Esophagus squamous epithelium (tissue), 5 donors: ENCODE measurements around the gene ATP2B3. TPM values are rescaled to one million over a fixed set of nuclear protein-coding genes. Genes with fewer than 3 reads are reported as not detected.

Experiments used
- DNase-seq: peaks from one replicate; lab custom pipeline; 2025; lab: John Stamatoyannopoulos, UW
- H3K27ac ChIP-seq, 4 donors: fragments of 200-600 bp; sonication (generic); one replicate each; pipeline ENCODE4 v1.5.1; 2016 to 2019; ENCODE audit warnings: mild to moderate bottlenecking in 1 of 4
- H3K27me3 ChIP-seq, 4 donors: fragments of 200-600 bp; sonication (generic); 1 replicate in 3 of 4; 2 replicates in 1 of 4; pipeline versions ENCODE4 v1.5.1 to v1.6.0; 2017 to 2021; ENCODE audit warnings: antibody characterized with exemption in 1 of 4
- H3K36me3 ChIP-seq, 3 donors: fragments of 200-600 bp; sonication (generic); one replicate each; pipeline ENCODE4 v1.5.1; 2016 to 2019
- H3K4me1 ChIP-seq, 3 donors: fragments of 200-600 bp; sonication (generic); one replicate each; pipeline ENCODE4 v1.5.1; 2017 to 2019
- H3K4me3 ChIP-seq, 4 donors: fragments of 200-600 bp; sonication (generic); 1 replicate in 3 of 4; 2 replicates in 1 of 4; pipeline ENCODE4 v1.5.1; 2016 to 2019; ENCODE audit warnings: mild to moderate bottlenecking in 2 of 4, moderate library complexity in 1 of 4
- H3K9me3 ChIP-seq, 3 donors: fragments of 200-600 bp; sonication (generic); one replicate each; pipeline ENCODE4 v1.5.1; 2016 to 2019
- CTCF ChIP-seq, 6 experiments: fragments of 450-650 bp in 4 of 6; fragments of 200-600 bp in 2 of 6; sonication (generic) in 2 of 6; IDR thresholded peaks; one replicate each; pipeline ENCODE4 v1.5.1; 2016 to 2019; ENCODE audit warnings: antibody characterized with exemption in 6 of 6, mild to moderate bottlenecking in 4 of 6, moderate library complexity in 4 of 6
- POLR2A ChIP-seq, 4 donors: fragments of 450-650 bp; IDR thresholded peaks; one replicate each; pipeline ENCODE4 v1.6.1; 2017; ENCODE audit warnings: antibody characterized with exemption in 4 of 4, mild to moderate bottlenecking in 4 of 4, moderate library complexity in 3 of 4
- whole genome bisulfite sequencing, 2 donors: methylation state at CpG; one replicate each; pipeline ENCODE4 v1.1.5; 2018; 5-methylcytosine and 5-hydroxymethylcytosine counted together
- intact Hi-C: fragments of 100-400 bp; cut with DNase I; formaldehyde crosslinking; loops from one replicate; pipeline ENCODE4 v1.15.0; 2022
- total RNA-seq, 4 donors: library from RNA; depleted of rRNA; stranded (reverse); fragments of >200 nt; gene quantifications; one replicate each; pipeline ENCODE4 v1.1.0, GENCODE V29; 2016
- donor health status: DM: yes; HTN: yes; CAD: no.

Gene ATP2B3
- total RNA-seq, 4 donors from 2014 or later = not detected

GRCh38 chrX:153512501-153512893 lies 4.9 kb upstream of the ATP2B3 start:
- no peaks in the 10 kb centered on the region for H3K36me3 ChIP-seq
- H3K27me3 ChIP-seq = peaks cover 0 to 23% (median 0%) of the 10 kb centered on the region in 4 donors
- no peak for TF ChIP-seq POLR2A (IDR thresholded peaks at IDR 0.05)
- no peak for DNase-seq
- H3K4me3 ChIP-seq = no peak overlapping the region
- peaks cover 0 to 10% (median 2%) of the 10 kb centered on the region in 3 donors for H3K4me1 ChIP-seq
- 51 to 59% methylated on average over 2 to 3 of the region's 3 CpGs for WGBS, 2 donors
- intact Hi-C loops = no loop called here
- no peak overlapping the region for H3K27ac ChIP-seq
- no peaks in the 10 kb centered on the region for H3K9me3 ChIP-seq

- no peak overlapping the region for H3K27ac ChIP-seq
Observed at GRCh38 chrX:153513265-153513664, 4.2 kb upstream of the ATP2B3 start.

GRCh38 chrX:153514259-153514658 lies 3.2 kb upstream of the ATP2B3 start:
- peaks cover 0 to 16% (median 3%) of the 10 kb centered on the region in 3 donors for H3K4me1 ChIP-seq
- H3K9me3 ChIP-seq = no peaks in the 10 kb centered on the region
- H3K36me3 ChIP-seq = no peaks in the 10 kb centered on the region
- 87% methylated on average over 7 of the region's 9 CpGs; no CpG with 5 or more reads in 1 of the 2 donors for WGBS, 2 donors
- no peak overlapping the region for H3K27ac ChIP-seq
- H3K4me3 ChIP-seq = no peak overlapping the region
- no peak for TF ChIP-seq CTCF (IDR thresholded peaks at IDR 0.05)
- TF ChIP-seq POLR2A (IDR thresholded peaks at IDR 0.05) = no peak
- no peak for DNase-seq
- peaks cover 0 to 41% (median 8%) of the 10 kb centered on the region in 4 donors for H3K27me3 ChIP-seq
- intact Hi-C loops = no loop called here

More at GRCh38 chrX:153513265-153513664, 4.2 kb upstream of the ATP2B3 start:
- Histone ChIP-seq H3K4me3 (no peak overlapping the region), H3K27me3 (peaks cover 0 to 31% (median 2%) of the 10 kb centered on the region in 4 donors), H3K4me1 (peaks cover 0 to 13% (median 3%) of the 10 kb centered on the region in 3 donors), H3K9me3 (no peaks in the 10 kb centered on the region), H3K36me3 (no peaks in the 10 kb centered on the region)
- intact Hi-C loops = no loop called here
- 69% methylated on average over 4 to 5 of the region's 5 CpGs for WGBS, 2 donors
- DNase-seq = no peak
- TF ChIP-seq POLR2A (IDR thresholded peaks at IDR 0.05) = no peak
- TF ChIP-seq CTCF (IDR thresholded peaks at IDR 0.05) = no peak

- TF ChIP-seq POLR2A (IDR thresholded peaks at IDR 0.05) (no peak), CTCF (IDR thresholded peaks at IDR 0.05) (no peak)
- Histone ChIP-seq H3K27ac (no peak overlapping the region), H3K36me3 (no peaks in the 10 kb centered on the region), H3K4me1 (peaks cover 0 to 20% (median 3%) of the 10 kb centered on the region in 3 donors), H3K9me3 (no peaks in the 10 kb centered on the region), H3K4me3 (no peak overlapping the region), H3K27me3 (peaks cover 0 to 53% (median 12%) of the 10 kb centered on the region in 4 donors)
- intact Hi-C loops = no loop called here
- WGBS, 2 donors = 58 to 100% methylated on average over 1 to 2 of the region's 8 CpGs
- no peak for DNase-seq
Observed at GRCh38 chrX:153515435-153515834, 2.0 kb upstream of the ATP2B3 start.

- Histone ChIP-seq H3K4me1 (peaks cover 0 to 26% (median 3%) of the 10 kb centered on the region in 3 donors), H3K9me3 (no peaks in the 10 kb centered on the region), H3K36me3 (no peaks in the 10 kb centered on the region), H3K27me3 (peaks cover 0 to 59% (median 12%) of the 10 kb centered on the region in 4 donors), H3K4me3 (no peak overlapping the region), H3K27ac (no peak overlapping the region)
- intact Hi-C loops = no loop called here
- WGBS, 2 donors = 27 to 60% methylated on average over 3 to 9 of the region's 9 CpGs
- no peak for TF ChIP-seq POLR2A (IDR thresholded peaks at IDR 0.05)
- no peak for TF ChIP-seq CTCF (IDR thresholded peaks at IDR 0.05)
- DNase-seq = no peak
Observed at GRCh38 chrX:153516073-153516472, 1.4 kb upstream of the ATP2B3 start.
